Liver (tissue), 9 donors: ENCODE measurements around the gene INPP5F. TPM values are rescaled to one million over a fixed set of nuclear protein-coding genes. Genes with fewer than 3 reads are reported as not detected.

Experiments
- DNase-seq: peaks from one replicate; pipeline ENCODE4 v3.0.0-alpha.2; 2017; ENCODE audit warnings: low spot score
- H3K27ac ChIP-seq, 2 donors: one replicate each; pipeline ENCODE4 v1.7.0; 2013; ENCODE audit warnings: inconsistent platforms in 2 of 2, low read length in 2 of 2, control low read depth in 1 of 2, low read depth in 1 of 2, mild to moderate bottlenecking in 1 of 2
- H3K27me3 ChIP-seq, 4 donors: one replicate each; pipeline versions ENCODE4 v1.6.1 to v1.7.0; 2013; ENCODE audit warnings: low read length in 3 of 4, inconsistent platforms in 1 of 4, mild to moderate bottlenecking in 1 of 4, moderate library complexity in 1 of 4; ENCODE audit not compliant: control insufficient read depth in 4 of 4, insufficient read depth in 4 of 4
- H3K36me3 ChIP-seq, 4 donors: one replicate each; pipeline versions ENCODE4 v1.6.1 to v1.7.0; 2013; ENCODE audit warnings: low read length in 3 of 4, mild to moderate bottlenecking in 3 of 4, low read depth in 1 of 4, moderate library complexity in 1 of 4; ENCODE audit not compliant: control insufficient read depth in 4 of 4, insufficient read depth in 3 of 4
- H3K4me1 ChIP-seq, 4 donors: one replicate each; pipeline versions ENCODE4 v1.6.1 to v1.7.0; 2013; ENCODE audit warnings: low read length in 3 of 4, mild to moderate bottlenecking in 3 of 4, moderate library complexity in 1 of 4; ENCODE audit not compliant: control insufficient read depth in 4 of 4, insufficient read depth in 4 of 4
- H3K4me3 ChIP-seq, 3 donors: one replicate each; pipeline versions ENCODE4 v1.6.1 to v1.7.0; 2013; ENCODE audit warnings: low read length in 3 of 3, control low read depth in 1 of 3, low read depth in 1 of 3, mild to moderate bottlenecking in 1 of 3
- H3K9ac ChIP-seq, 2 donors: one replicate each; pipeline ENCODE4 v1.7.0; 2013; ENCODE audit warnings: low read length in 2 of 2, mild to moderate bottlenecking in 2 of 2, moderate library complexity in 2 of 2, control low read depth in 1 of 2, low read depth in 1 of 2
- H3K9me3 ChIP-seq, 4 donors: one replicate each; pipeline versions ENCODE4 v1.6.1 to v1.7.0; 2013; ENCODE audit warnings: low read length in 3 of 4; ENCODE audit not compliant: control insufficient read depth in 4 of 4
- CTCF ChIP-seq: fragments of 150-350 bp; IDR thresholded peaks from 2 replicates; pipeline ENCODE4 v1.5.1; 2017; ENCODE audit warnings: improper control_type of control experiment, low read depth, low read length; ENCODE audit not compliant: missing input control
- EGR1 ChIP-seq, 2 donors: IDR thresholded peaks; 2 replicates each; pipeline ENCODE4 v1.6.1; 2016 to 2018; ENCODE audit warnings: antibody characterized with exemption in 2 of 2, low read depth in 2 of 2
- FOXA1 ChIP-seq: IDR thresholded peaks from 2 replicates; pipeline ENCODE4 v1.6.1; 2016; ENCODE audit warnings: antibody characterized with exemption
- FOXA2 ChIP-seq: IDR thresholded peaks from 2 replicates; pipeline ENCODE4 v1.6.1; 2016; ENCODE audit warnings: antibody characterized with exemption
- GABPA ChIP-seq, 2 donors: IDR thresholded peaks in 1 of 2; conservative IDR thresholded peaks in 1 of 2; 2 replicates each; pipeline ENCODE4 v1.6.1; 2016; ENCODE audit warnings: antibody characterized with exemption in 2 of 2, mild to moderate bottlenecking in 1 of 2, moderate library complexity in 1 of 2
- HNF4A ChIP-seq, 2 donors: conservative IDR thresholded peaks; 2 replicates each; pipeline ENCODE4 v1.6.1; 2016; ENCODE audit warnings: antibody characterized with exemption in 2 of 2, mild to moderate bottlenecking in 2 of 2
- HNF4G ChIP-seq: IDR thresholded peaks from 2 replicates; pipeline ENCODE4 v1.6.1; 2016; ENCODE audit warnings: antibody characterized with exemption
- JUND ChIP-seq, 2 donors: IDR thresholded peaks; 2 replicates each; pipeline ENCODE4 v1.6.1; 2016; ENCODE audit warnings: antibody characterized with exemption in 2 of 2
- NR2F2 ChIP-seq: IDR thresholded peaks from 2 replicates; pipeline ENCODE4 v1.6.1; 2016; ENCODE audit warnings: antibody characterized with exemption
- RAD21 ChIP-seq, 2 donors: IDR thresholded peaks; 2 replicates each; pipeline ENCODE4 v1.6.1; 2016; ENCODE audit warnings: antibody characterized with exemption in 2 of 2, mild to moderate bottlenecking in 2 of 2
- RXRA ChIP-seq, 2 donors: IDR thresholded peaks; 2 replicates each; pipeline ENCODE4 v1.6.1; 2017 to 2018; ENCODE audit warnings: antibody characterized with exemption in 2 of 2, mild to moderate bottlenecking in 1 of 2
- SP1 ChIP-seq: IDR thresholded peaks from 2 replicates; pipeline ENCODE4 v1.6.1; 2018; ENCODE audit warnings: antibody characterized with exemption, mild to moderate bottlenecking
- TAF1 ChIP-seq: conservative IDR thresholded peaks from 2 replicates; pipeline ENCODE4 v1.6.1; 2016; ENCODE audit warnings: antibody characterized with exemption, mild to moderate bottlenecking
- YY1 ChIP-seq: IDR thresholded peaks from 2 replicates; pipeline ENCODE4 v1.6.1; 2016; ENCODE audit warnings: antibody characterized with exemption, mild to moderate bottlenecking
- WGBS: extraction: QIAGEN DNeasy Blood & Tissue Kit; methylation state at CpG from one replicate; pipeline ENCODE4 v1.1.7; 2013; 5-methylcytosine and 5-hydroxymethylcytosine counted together
- polyA plus RNA-seq, 2 donors: library from polyadenylated mRNA; stranded (reverse) in 1 of 2; unstranded in 1 of 2; fragments of 200-250 nt in 1 of 2; fragments of >200 nt in 1 of 2; fragmentation: Nextera tagmentation in 1 of 2; extraction: Ambion mirVana in 1 of 2; gene quantifications; one replicate each; pipeline versions ENCODE4 v1.2.1 to v1.2.3, GENCODE V29; 2013 to 2015
- total RNA-seq, 2 donors: library from RNA; depleted of rRNA; stranded (reverse); fragments of >200 nt; gene quantifications; one replicate each; pipeline ENCODE4 v1.2.3, GENCODE V29; 2014
- TF ChIP-seq, protein P1 (sequence below): IDR thresholded peaks from 2 replicates; pipeline ENCODE4 v1.6.1; 2016; ENCODE audit warnings: antibody characterized with exemption, mild to moderate bottlenecking
- TF ChIP-seq, protein P2 (sequence below): IDR thresholded peaks from 2 replicates; pipeline ENCODE4 v1.6.1; 2016; ENCODE audit warnings: antibody characterized with exemption
- TF ChIP-seq, protein P3 (sequence below): IDR thresholded peaks from 2 replicates; pipeline ENCODE4 v1.6.1; 2016; ENCODE audit warnings: antibody characterized with exemption
- TF ChIP-seq, protein P4 (sequence below): IDR thresholded peaks from 2 replicates; pipeline ENCODE4 v1.6.1; 2016; ENCODE audit warnings: antibody characterized with exemption
- donor health status: healthy.
- donor health status: healthy.
- donor health status: healthy.
- donor health status: healthy.
- donor health status: healthy.

Gene INPP5F
- total and polyA plus RNA-seq, 4 donors: 1.1 to 8.1 (median 2.1) TPM

DNA sequence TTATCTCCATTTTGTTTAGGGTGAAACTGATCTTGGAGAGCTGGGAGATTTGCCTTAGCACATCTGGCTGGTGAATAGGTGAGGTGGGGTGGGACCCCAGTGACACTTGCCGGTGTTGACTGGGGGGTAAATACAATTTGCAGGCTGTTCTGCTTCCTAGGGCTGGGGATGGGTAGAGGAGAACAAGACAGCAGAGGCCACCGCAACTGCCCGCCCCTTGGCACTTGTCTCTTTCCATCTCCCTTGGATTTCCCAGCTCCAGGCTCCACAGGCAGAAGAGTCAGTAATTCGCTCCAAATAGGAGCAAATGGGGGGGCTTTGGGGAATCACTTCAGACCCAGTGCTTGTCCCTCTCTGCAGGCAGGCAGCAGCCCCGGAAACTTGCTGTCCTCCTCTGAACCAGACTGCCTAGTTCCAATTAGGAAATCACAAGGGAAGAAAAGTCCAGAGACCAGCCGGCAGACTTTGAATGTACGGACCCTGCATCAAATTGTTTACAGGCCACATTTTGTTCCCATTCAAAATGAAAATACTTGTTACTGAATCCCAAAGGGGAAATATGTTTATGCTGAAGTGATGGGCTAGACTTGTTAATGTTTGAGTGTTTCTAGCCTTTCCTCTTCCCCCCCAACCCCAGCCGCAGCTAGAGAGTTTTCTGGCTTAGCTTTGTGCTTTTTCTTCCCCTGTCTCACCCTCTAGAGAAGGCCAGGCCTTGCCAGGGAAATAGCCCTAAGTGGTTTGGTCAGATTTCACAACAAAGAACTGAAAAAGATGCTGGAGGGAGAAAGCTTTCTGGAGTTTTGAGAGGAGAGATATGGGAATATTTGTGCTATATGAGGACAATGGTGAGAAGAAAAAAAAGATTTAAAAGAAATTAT, 10.0 kb upstream of the INPP5F start:
- Histone ChIP-seq H3K9me3 (no peaks in the 10 kb centered on the region), H3K27me3 (no peaks in the 10 kb centered on the region), H3K36me3 (no peaks in the 10 kb centered on the region), H3K9ac (no peak overlapping the region), H3K4me3 (no peak overlapping the region), H3K27ac (no peak overlapping the region), H3K4me1 (no peaks in the 10 kb centered on the region)
- TF ChIP-seq HNF4G: no peak
- no peak for TF ChIP-seq FOXA2
- TF ChIP-seq FOXA1: no peak
- TF ChIP-seq JUND (IDR thresholded peaks at IDR 0.05): no peak
- TF ChIP-seq, protein P1, sequence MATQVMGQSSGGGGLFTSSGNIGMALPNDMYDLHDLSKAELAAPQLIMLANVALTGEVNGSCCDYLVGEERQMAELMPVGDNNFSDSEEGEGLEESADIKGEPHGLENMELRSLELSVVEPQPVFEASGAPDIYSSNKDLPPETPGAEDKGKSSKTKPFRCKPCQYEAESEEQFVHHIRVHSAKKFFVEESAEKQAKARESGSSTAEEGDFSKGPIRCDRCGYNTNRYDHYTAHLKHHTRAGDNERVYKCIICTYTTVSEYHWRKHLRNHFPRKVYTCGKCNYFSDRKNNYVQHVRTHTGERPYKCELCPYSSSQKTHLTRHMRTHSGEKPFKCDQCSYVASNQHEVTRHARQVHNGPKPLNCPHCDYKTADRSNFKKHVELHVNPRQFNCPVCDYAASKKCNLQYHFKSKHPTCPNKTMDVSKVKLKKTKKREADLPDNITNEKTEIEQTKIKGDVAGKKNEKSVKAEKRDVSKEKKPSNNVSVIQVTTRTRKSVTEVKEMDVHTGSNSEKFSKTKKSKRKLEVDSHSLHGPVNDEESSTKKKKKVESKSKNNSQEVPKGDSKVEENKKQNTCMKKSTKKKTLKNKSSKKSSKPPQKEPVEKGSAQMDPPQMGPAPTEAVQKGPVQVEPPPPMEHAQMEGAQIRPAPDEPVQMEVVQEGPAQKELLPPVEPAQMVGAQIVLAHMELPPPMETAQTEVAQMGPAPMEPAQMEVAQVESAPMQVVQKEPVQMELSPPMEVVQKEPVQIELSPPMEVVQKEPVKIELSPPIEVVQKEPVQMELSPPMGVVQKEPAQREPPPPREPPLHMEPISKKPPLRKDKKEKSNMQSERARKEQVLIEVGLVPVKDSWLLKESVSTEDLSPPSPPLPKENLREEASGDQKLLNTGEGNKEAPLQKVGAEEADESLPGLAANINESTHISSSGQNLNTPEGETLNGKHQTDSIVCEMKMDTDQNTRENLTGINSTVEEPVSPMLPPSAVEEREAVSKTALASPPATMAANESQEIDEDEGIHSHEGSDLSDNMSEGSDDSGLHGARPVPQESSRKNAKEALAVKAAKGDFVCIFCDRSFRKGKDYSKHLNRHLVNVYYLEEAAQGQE: no peak
- no peak for TF ChIP-seq EGR1 (IDR thresholded peaks at IDR 0.05; ENCODE audit: low read depth in 2 of 2)
- TF ChIP-seq CTCF: no peak
- TF ChIP-seq, protein P2, sequence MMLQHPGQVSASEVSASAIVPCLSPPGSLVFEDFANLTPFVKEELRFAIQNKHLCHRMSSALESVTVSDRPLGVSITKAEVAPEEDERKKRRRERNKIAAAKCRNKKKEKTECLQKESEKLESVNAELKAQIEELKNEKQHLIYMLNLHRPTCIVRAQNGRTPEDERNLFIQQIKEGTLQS: no peak
- no peak for TF ChIP-seq HNF4A (conservative IDR thresholded peaks at IDR 0.05)
- TF ChIP-seq TAF1: no peak
- TF ChIP-seq, protein P3, sequence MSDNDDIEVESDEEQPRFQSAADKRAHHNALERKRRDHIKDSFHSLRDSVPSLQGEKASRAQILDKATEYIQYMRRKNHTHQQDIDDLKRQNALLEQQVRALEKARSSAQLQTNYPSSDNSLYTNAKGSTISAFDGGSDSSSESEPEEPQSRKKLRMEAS: no peak
- no peak for TF ChIP-seq RAD21 (IDR thresholded peaks at IDR 0.05)
- TF ChIP-seq YY1: no peak
- TF ChIP-seq SP1: no peak
- TF ChIP-seq NR2F2: no peak
- no peak for TF ChIP-seq GABPA (IDR thresholded peaks at IDR 0.05 in 1 of 2, conservative IDR thresholded peaks at IDR 0.05 in 1 of 2)
- TF ChIP-seq, protein P4, sequence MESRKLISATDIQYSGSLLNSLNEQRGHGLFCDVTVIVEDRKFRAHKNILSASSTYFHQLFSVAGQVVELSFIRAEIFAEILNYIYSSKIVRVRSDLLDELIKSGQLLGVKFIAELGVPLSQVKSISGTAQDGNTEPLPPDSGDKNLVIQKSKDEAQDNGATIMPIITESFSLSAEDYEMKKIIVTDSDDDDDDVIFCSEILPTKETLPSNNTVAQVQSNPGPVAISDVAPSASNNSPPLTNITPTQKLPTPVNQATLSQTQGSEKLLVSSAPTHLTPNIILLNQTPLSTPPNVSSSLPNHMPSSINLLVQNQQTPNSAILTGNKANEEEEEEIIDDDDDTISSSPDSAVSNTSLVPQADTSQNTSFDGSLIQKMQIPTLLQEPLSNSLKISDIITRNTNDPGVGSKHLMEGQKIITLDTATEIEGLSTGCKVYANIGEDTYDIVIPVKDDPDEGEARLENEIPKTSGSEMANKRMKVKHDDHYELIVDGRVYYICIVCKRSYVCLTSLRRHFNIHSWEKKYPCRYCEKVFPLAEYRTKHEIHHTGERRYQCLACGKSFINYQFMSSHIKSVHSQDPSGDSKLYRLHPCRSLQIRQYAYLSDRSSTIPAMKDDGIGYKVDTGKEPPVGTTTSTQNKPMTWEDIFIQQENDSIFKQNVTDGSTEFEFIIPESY: no peak
- no peak for TF ChIP-seq RXRA (IDR thresholded peaks at IDR 0.05)
- no peak for DNase-seq
- 65% methylated on average over 8 of the region's 8 CpGs for WGBS
